Measurements from ENCODE around the gene GRAMD1A. TPM values are rescaled to one million over a fixed set of nuclear protein-coding genes. Genes with fewer than 3 reads are reported as not detected.

GRAMD1A gene
- total and polyA plus RNA-seq, 2 of the 8 experiments (the other 6 are each of a cell fraction or from before 2014, with no cell fraction given): 113 to 154 TPM

DNA sequence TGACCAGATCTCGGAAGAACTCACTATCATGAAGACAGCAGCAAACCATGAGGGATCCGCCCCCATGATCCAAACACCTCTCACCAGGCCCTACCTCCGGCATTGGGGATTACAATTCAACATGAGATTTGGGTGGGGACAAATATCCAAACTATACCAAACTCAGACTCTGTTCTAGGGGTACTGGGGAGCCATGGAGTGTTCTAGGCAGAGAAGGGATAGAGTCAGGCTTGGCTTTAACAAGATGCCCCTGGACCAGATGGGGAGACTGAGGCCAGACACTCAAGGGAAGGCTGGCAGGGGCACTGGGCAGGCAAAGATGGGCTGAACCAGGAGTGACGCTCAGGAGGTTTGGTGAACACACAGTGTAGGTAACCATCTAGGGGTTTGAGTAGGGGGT, 18.3 kb downstream of the GRAMD1A start:
- H3K18ac ChIP-seq (ENCODE audit: extremely low read depth, low read length): no peak overlapping the region
- no peak overlapping the region for H3K4me2 ChIP-seq (ENCODE audit: insufficient read depth in 1 of 2, low read depth in 2 of 2, low read length in 2 of 2)
- no peaks in the 10 kb centered on the region for H3K79me2 ChIP-seq (ENCODE audit: control insufficient read depth in 1 of 2, insufficient read depth in 2 of 2, low read length in 2 of 2)
- H4K8ac ChIP-seq (ENCODE audit: extremely low read depth, insufficient read depth, low read length): no peak overlapping the region
- WGBS, 2 experiments (ENCODE audit: extremely low coverage in 1 of 2, insufficient coverage in 1 of 2, insufficient read length in 1 of 2, insufficient replicate concordance in 2 of 2, low coverage in 1 of 2, low lambda C conversion rate in 2 of 2, missing lambda C conversion rate in 1 of 2): 92% methylated on average over 4 of the region's 4 CpGs; no CpG with 5 or more reads in 1 of the 2 experiments
- H3K4me3 ChIP-seq (ENCODE audit: extremely low read depth in 1 of 4, insufficient read depth in 2 of 4, low read depth in 3 of 4, low read length in 4 of 4): no peak overlapping the region
- no peak overlapping the region for H2BK5ac ChIP-seq (ENCODE audit: low read depth, low read length)
- no peak overlapping the region for H4K5ac ChIP-seq (ENCODE audit: insufficient read length, low read depth, low read length)
- no peak overlapping the region for H2AK5ac ChIP-seq (ENCODE audit: low read depth, low read length)
- H3K27ac ChIP-seq (ENCODE audit: low read depth, low read length): no peak overlapping the region
- H2BK12ac ChIP-seq (ENCODE audit: low read depth, low read length): no peak overlapping the region
- no peak overlapping the region for H2BK20ac ChIP-seq (ENCODE audit: low read length)
- H3K4me1 ChIP-seq (replicated peaks in 1 of 4; ENCODE audit: control insufficient read depth in 3 of 4, insufficient read depth in 4 of 4, low read length in 3 of 4): no peaks in the 10 kb centered on the region
- H3K36me3 ChIP-seq (ENCODE audit: control insufficient read depth in 2 of 4, insufficient read depth in 4 of 4, low read length in 3 of 4): peaks cover 54 to 88% (median 79%) of the 10 kb centered on the region in 4 experiments
- no peak overlapping the region for H3K4ac ChIP-seq (replicated peaks; ENCODE audit: insufficient read length, low read depth, low read length)
- H3K14ac ChIP-seq (ENCODE audit: insufficient read length): no peak overlapping the region
- DNase-seq (ENCODE audit: low read depth in 1 of 2, low spot score in 2 of 2) (no peak), FAIRE-seq (no peak)
- H3K9ac ChIP-seq (replicated peaks in 1 of 4; ENCODE audit: extremely low read depth in 1 of 4, low read depth in 3 of 4, low read length in 3 of 4): no peak overlapping the region
- no peak overlapping the region for H2AFZ ChIP-seq (ENCODE audit: low read length)
- H3K56ac ChIP-seq (replicated peaks; ENCODE audit: insufficient read length, low read depth, low read length): no peak overlapping the region
- peaks cover 7 to 21% of the 10 kb centered on the region in 2 experiments for H4K20me1 ChIP-seq (replicated peaks in 1 of 2; ENCODE audit: control insufficient read depth in 1 of 2, insufficient read depth in 2 of 2, low read length in 2 of 2)
- H4K91ac ChIP-seq (replicated peaks; ENCODE audit: insufficient read length, low read length): no peak overlapping the region
- H3K9me3 ChIP-seq (ENCODE audit: insufficient read depth in 2 of 2, low read depth in 1 of 2, low read length in 1 of 2): no peaks in the 10 kb centered on the region
- no peaks in the 10 kb centered on the region for H3K23me2 ChIP-seq (ENCODE audit: low read depth, low read length)
- no peaks in the 10 kb centered on the region; the same call in 1 of the 2 replicates for H3K79me1 ChIP-seq (ENCODE audit: low read depth, low read length)
- ChIA-PET CTCF (ENCODE audit: partially characterized antibody) (no interaction called here), POLR2A (ENCODE audit: partially characterized antibody) (interaction anchor here (0.5 to 24.8 kb wide), 5 partner anchors 8 to 335 kb away, joined by 3 to 366 read pairs (median 7); partner anchors contain the start of gene GRAMD1A)
- no peak overlapping the region for H2BK15ac ChIP-seq (ENCODE audit: low read length)
- H3K27me3 ChIP-seq (replicated peaks in 1 of 4; ENCODE audit: control insufficient read depth in 3 of 4, extremely low read depth in 1 of 4, insufficient read depth in 3 of 4, low read length in 3 of 4): no peaks in the 10 kb centered on the region; a peak in 1 of 7 replicates
- H2BK120ac ChIP-seq (replicated peaks; ENCODE audit: low read depth, low read length): no peak overlapping the region
- H3K23ac ChIP-seq (ENCODE audit: insufficient read length): no peak overlapping the region
- TF ChIP-seq SUZ12 (IDR thresholded peaks at IDR 0.05; ENCODE audit: low read length) (no peak), POLR2A (IDR thresholded peaks at IDR 0.05; ENCODE audit: control extremely low read depth in 1 of 2, low read depth in 2 of 2, low read length in 2 of 2) (no peak), RXRA (IDR thresholded peaks at IDR 0.05; ENCODE audit: insufficient read depth, low read depth, low read length) (no peak), NRF1 (IDR thresholded peaks at IDR 0.05; ENCODE audit: low read depth, low read length) (no peak), SIN3A (conservative IDR thresholded peaks at IDR 0.05 in 1 of 2, IDR thresholded peaks at IDR 0.05 in 1 of 2; ENCODE audit: low read depth in 1 of 2, low read length in 2 of 2) (no peak), YY1 (IDR thresholded peaks at IDR 0.05; ENCODE audit: low read depth, low read length) (no peak), MAFK (IDR thresholded peaks at IDR 0.05; ENCODE audit: low read depth, low read length) (no peak), SIRT6 (IDR thresholded peaks at IDR 0.05; ENCODE audit: low read length) (no peak), KDM5A (IDR thresholded peaks at IDR 0.05; ENCODE audit: low read length) (no peak), SP1 (IDR thresholded peaks at IDR 0.05; ENCODE audit: low read depth, low read length) (no peak), TEAD4 (IDR thresholded peaks at IDR 0.05; ENCODE audit: low read depth, low read length) (no peak), CEBPB (IDR thresholded peaks at IDR 0.05; ENCODE audit: low read depth, low read length) (no peak), HDAC6 (IDR thresholded peaks at IDR 0.05; ENCODE audit: low read depth, low read length) (no peak), CREB1 (IDR thresholded peaks at IDR 0.05) (no peak), JUND (IDR thresholded peaks at IDR 0.05; ENCODE audit: low read length) (no peak)
- TF ChIP-seq, protein P1, sequence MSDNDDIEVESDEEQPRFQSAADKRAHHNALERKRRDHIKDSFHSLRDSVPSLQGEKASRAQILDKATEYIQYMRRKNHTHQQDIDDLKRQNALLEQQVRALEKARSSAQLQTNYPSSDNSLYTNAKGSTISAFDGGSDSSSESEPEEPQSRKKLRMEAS (IDR thresholded peaks at IDR 0.05): no peak

All from H1 (cell line).